Measurements from ENCODE around the gene PLD1.

- TF ChIP-seq CTCF (IDR thresholded peaks at IDR 0.05), result no peak
- TF ChIP-seq EZH2 (IDR thresholded peaks at IDR 0.05), result no peak
Measured at GRCh38 chr3:171840811-171841619, 30.7 kb upstream of the PLD1 start.
